ENCODE measurements around the gene C9orf85. TPM values are rescaled to one million over a fixed set of nuclear protein-coding genes. Genes with fewer than 3 reads are reported as not detected.

C9orf85 gene
- total RNA-seq, 1 donor = 11.2 TPM

GRCh38 chr9:71920456-71921189 lies 9.2 kb downstream of the C9orf85 start:
- Histone ChIP-seq H3K36me3 (ENCODE audit: insufficient read depth, low read length) (no peaks in the 10 kb centered on the region), H3K4me3 (ENCODE audit: insufficient read depth, low read length) (no peak overlapping the region), H3K27me3 (ENCODE audit: insufficient read depth, low read length) (no peaks in the 10 kb centered on the region), H4K20me1 (ENCODE audit: insufficient read depth, low read length) (peaks cover under 1% of the 10 kb centered on the region), H3K4me1 (ENCODE audit: insufficient read depth, low read length) (no peaks in the 10 kb centered on the region), H2AFZ (ENCODE audit: low read length) (no peak overlapping the region), H3K27ac (ENCODE audit: low read depth, low read length) (no peak overlapping the region), H3K4me2 (ENCODE audit: insufficient read depth, low read length) (no peak overlapping the region), H3K79me2 (ENCODE audit: insufficient read depth, low read length) (peaks cover 86% of the 10 kb centered on the region), H3K9me3 (ENCODE audit: low read depth, low read length) (no peaks in the 10 kb centered on the region)
- TF ChIP-seq, protein P1, sequence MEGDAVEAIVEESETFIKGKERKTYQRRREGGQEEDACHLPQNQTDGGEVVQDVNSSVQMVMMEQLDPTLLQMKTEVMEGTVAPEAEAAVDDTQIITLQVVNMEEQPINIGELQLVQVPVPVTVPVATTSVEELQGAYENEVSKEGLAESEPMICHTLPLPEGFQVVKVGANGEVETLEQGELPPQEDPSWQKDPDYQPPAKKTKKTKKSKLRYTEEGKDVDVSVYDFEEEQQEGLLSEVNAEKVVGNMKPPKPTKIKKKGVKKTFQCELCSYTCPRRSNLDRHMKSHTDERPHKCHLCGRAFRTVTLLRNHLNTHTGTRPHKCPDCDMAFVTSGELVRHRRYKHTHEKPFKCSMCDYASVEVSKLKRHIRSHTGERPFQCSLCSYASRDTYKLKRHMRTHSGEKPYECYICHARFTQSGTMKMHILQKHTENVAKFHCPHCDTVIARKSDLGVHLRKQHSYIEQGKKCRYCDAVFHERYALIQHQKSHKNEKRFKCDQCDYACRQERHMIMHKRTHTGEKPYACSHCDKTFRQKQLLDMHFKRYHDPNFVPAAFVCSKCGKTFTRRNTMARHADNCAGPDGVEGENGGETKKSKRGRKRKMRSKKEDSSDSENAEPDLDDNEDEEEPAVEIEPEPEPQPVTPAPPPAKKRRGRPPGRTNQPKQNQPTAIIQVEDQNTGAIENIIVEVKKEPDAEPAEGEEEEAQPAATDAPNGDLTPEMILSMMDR (IDR thresholded peaks at IDR 0.05; ENCODE audit: extremely low read depth, low read depth, low read length) = no peak
- DNase-seq (ENCODE audit: insufficient read length, low spot score, missing footprints) = no peak

DNA sequence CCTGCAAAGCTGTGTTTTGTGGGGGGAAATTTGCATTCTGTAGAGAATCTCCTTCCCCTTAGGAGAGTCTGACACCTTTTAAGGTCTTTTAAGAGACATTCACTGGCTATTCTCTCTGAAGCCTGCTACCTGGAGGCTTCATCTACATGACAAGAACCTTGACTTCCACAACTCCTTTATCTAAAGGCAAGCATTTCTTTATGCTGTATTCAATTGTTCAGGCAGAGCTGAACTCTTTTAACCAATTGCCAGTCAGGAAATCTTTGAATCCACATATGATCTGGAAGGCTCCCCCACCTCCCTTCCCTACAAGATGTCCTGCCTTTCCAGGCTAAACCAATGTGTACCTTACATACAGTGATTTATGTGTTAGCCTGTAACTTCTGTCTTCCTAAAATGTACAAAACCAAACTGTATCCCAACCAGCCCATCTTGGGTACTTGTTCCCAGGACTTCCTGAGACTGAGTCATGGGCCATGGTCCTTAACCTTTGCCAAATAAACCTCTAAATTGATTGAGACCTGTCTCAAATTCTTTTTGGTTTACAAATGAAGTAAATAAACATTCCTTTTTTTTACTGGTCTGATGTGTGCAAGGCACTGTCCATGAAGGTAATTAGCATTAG lies 9.9 kb downstream of the C9orf85 start:
- Histone ChIP-seq H3K79me2 (ENCODE audit: insufficient read depth, low read length) (peaks cover 84% of the 10 kb centered on the region), H3K4me1 (ENCODE audit: insufficient read depth, low read length) (no peaks in the 10 kb centered on the region), H3K4me3 (ENCODE audit: insufficient read depth, low read length) (no peak overlapping the region)

GRCh38 chr9:71924576-71924975 lies 13.1 kb downstream of the C9orf85 start:
- Histone ChIP-seq H3K4me2 (ENCODE audit: insufficient read depth, low read length) (no peak overlapping the region), H3K4me1 (ENCODE audit: insufficient read depth, low read length) (peaks cover 16% of the 10 kb centered on the region), H3K79me2 (ENCODE audit: insufficient read depth, low read length) (peaks cover 52% of the 10 kb centered on the region), H4K20me1 (ENCODE audit: insufficient read depth, low read length) (peaks cover 2% of the 10 kb centered on the region), H3K36me3 (ENCODE audit: insufficient read depth, low read length) (no peaks in the 10 kb centered on the region), H2AFZ (ENCODE audit: low read length) (no peak overlapping the region), H3K4me3 (ENCODE audit: insufficient read depth, low read length) (no peak overlapping the region), H3K27ac (ENCODE audit: low read depth, low read length) (no peak overlapping the region), H3K9me3 (ENCODE audit: low read depth, low read length) (no peaks in the 10 kb centered on the region), H3K27me3 (ENCODE audit: insufficient read depth, low read length) (no peaks in the 10 kb centered on the region)
- no peak for DNase-seq (ENCODE audit: insufficient read length, low spot score, missing footprints)
- TF ChIP-seq, protein P1 (IDR thresholded peaks at IDR 0.05; ENCODE audit: extremely low read depth, low read depth, low read length) = no peak

More for the DNA sequence above, 9.9 kb downstream of the C9orf85 start:
- Histone ChIP-seq H4K20me1 (ENCODE audit: insufficient read depth, low read length) (no peaks in the 10 kb centered on the region), H3K27ac (ENCODE audit: low read depth, low read length) (no peak overlapping the region), H3K9me3 (ENCODE audit: low read depth, low read length) (no peaks in the 10 kb centered on the region), H3K36me3 (ENCODE audit: insufficient read depth, low read length) (no peaks in the 10 kb centered on the region), H2AFZ (ENCODE audit: low read length) (no peak overlapping the region), H3K4me2 (ENCODE audit: insufficient read depth, low read length) (no peak overlapping the region), H3K27me3 (ENCODE audit: insufficient read depth, low read length) (no peaks in the 10 kb centered on the region)
- TF ChIP-seq, protein P1 (IDR thresholded peaks at IDR 0.05; ENCODE audit: extremely low read depth, low read depth, low read length) = no peak
- DNase-seq (ENCODE audit: insufficient read length, low spot score, missing footprints) = no peak

- Histone ChIP-seq H2AFZ (ENCODE audit: low read length) (no peak overlapping the region), H3K27me3 (ENCODE audit: insufficient read depth, low read length) (no peaks in the 10 kb centered on the region), H4K20me1 (ENCODE audit: insufficient read depth, low read length) (peaks cover 3% of the 10 kb centered on the region), H3K36me3 (ENCODE audit: insufficient read depth, low read length) (no peaks in the 10 kb centered on the region), H3K27ac (ENCODE audit: low read depth, low read length) (no peak overlapping the region), H3K79me2 (ENCODE audit: insufficient read depth, low read length) (peaks cover 52% of the 10 kb centered on the region), H3K4me1 (ENCODE audit: insufficient read depth, low read length) (peaks cover 24% of the 10 kb centered on the region), H3K4me3 (ENCODE audit: insufficient read depth, low read length) (no peak overlapping the region), H3K4me2 (ENCODE audit: insufficient read depth, low read length) (no peak overlapping the region), H3K9me3 (ENCODE audit: low read depth, low read length) (no peaks in the 10 kb centered on the region)
- TF ChIP-seq, protein P1 (IDR thresholded peaks at IDR 0.05; ENCODE audit: extremely low read depth, low read depth, low read length) = no peak
- DNase-seq (ENCODE audit: insufficient read length, low spot score, missing footprints) = no peak
Measured at GRCh38 chr9:71925834-71926233, 14.4 kb downstream of the C9orf85 start.
